Heart right ventricle (tissue), 16 donors: ENCODE results near the gene INS. TPM values are rescaled to one million over a fixed set of nuclear protein-coding genes. Genes with fewer than 3 reads are reported as not detected.

Experiments
- ATAC-seq, 8 donors: fragments of 200-7000 bp; cut with Tn5 transposase; one replicate each; pipeline ENCODE4 v1.9.1; 2020; ENCODE audit warnings: mild to moderate bottlenecking in 8 of 8, moderate library complexity in 8 of 8, moderate number of reproducible peaks in 1 of 8
- DNase-seq, 2 donors: peaks; one replicate each; pipeline ENCODE4 v3.0.0-alpha.2; 2020
- H3K27ac ChIP-seq, 10 donors: fragments of 200-600 bp; sonication (generic) in 2 of 10; one replicate each; pipeline versions ENCODE4 v1.5.0 to v1.8.0; 2020 to 2022; ENCODE audit warnings: mild to moderate bottlenecking in 3 of 10
- H3K27me3 ChIP-seq, 7 donors: fragments of 200-600 bp; one replicate each; pipeline ENCODE4 v1.8.0; 2021 to 2022; ENCODE audit warnings: mild to moderate bottlenecking in 2 of 7
- H3K36me3 ChIP-seq, 9 donors: fragments of 200-600 bp; sonication (generic) in 1 of 9; one replicate each; pipeline versions ENCODE4 v1.5.0 to v1.8.0; 2020 to 2022; ENCODE audit warnings: mild to moderate bottlenecking in 2 of 9
- H3K4me1 ChIP-seq, 9 donors: fragments of 200-600 bp; sonication (generic) in 1 of 9; one replicate each; pipeline versions ENCODE4 v1.5.0 to v1.8.0; 2020 to 2022; ENCODE audit warnings: mild to moderate bottlenecking in 4 of 9
- H3K4me3 ChIP-seq, 10 donors: fragments of 200-600 bp; sonication (generic) in 2 of 10; one replicate each; pipeline versions ENCODE4 v1.5.0 to v1.8.0; 2020 to 2022; ENCODE audit warnings: mild to moderate bottlenecking in 7 of 10, moderate library complexity in 2 of 10
- H3K9me3 ChIP-seq, 11 donors: fragments of 200-600 bp in 10 of 11; sonication (generic) in 2 of 11; one replicate each; pipeline versions ENCODE4 v1.5.0 to v1.8.0; 2013 to 2022; ENCODE audit warnings: mild to moderate bottlenecking in 2 of 11, control low read depth in 1 of 11, moderate library complexity in 1 of 11
- WGBS, 2 donors: extraction: QIAGEN DNeasy Blood & Tissue Kit; methylation state at CpG; one replicate each; pipeline ENCODE4 v1.1.7; 2013; ENCODE audit warnings: inconsistent platforms in 1 of 2; 5-methylcytosine and 5-hydroxymethylcytosine counted together
- intact Hi-C, 10 donors: fragments of 100-400 bp; cut with DNase I; formaldehyde crosslinking; loops; one replicate each; pipeline versions ENCODE4 v1.11.1 to v1.14.2; 2022
- polyA plus RNA-seq, 2 donors: library from polyadenylated mRNA; stranded (reverse); fragments of 200-250 nt; gene quantifications; one replicate each; pipeline ENCODE4 v1.2.3, GENCODE V29; 2013
- total RNA-seq, 10 donors: library from RNA; stranded (reverse); fragmentation: NEBNext Ultra II Directional in 3 of 10; extraction: Animal tissue kit (Norgen Biotek cat#: 25700) in 3 of 10; gene quantifications; one replicate each; pipeline versions ENCODE4 v1.2.1 to v1.2.4, GENCODE V29; 2021 to 2023
- TF ChIP-seq, protein P1 (sequence below), 9 donors: fragments of 200-600 bp; sonication (generic) in 2 of 9; IDR thresholded peaks; one replicate each; pipeline versions ENCODE4 v1.5.0 to v1.8.0; 2021 to 2022; ENCODE audit warnings: antibody characterized with exemption in 9 of 9, mild to moderate bottlenecking in 5 of 9, moderate library complexity in 1 of 9
- donor health status: Arrhythmogenic right ventricular cardiomyopathy.
- donor health status: ischemic (EF 13 %, LVEDD 7.1; RV severe dilation, severe dysfunction).
- donor health status: healthy with polysubstance abuse.
- donor health status: DM: no; HTN: yes; CAD: no.
- donor health status: DM: no; HTN: no; CAD: no.
- donor health status: ischemic (EF 25% LVEDD 6.9; RV normal size, moderate dysfunction).
- donor health status: ischemic (EF 25% LVEDD 5.7; RV mildly dilated, moderate dysfunction).
- donor health status: healthy.
- donor health status: DM: yes; HTN: yes; CAD: no.
- donor health status: Ischemic cardiomyopathy.
- donor health status: ischemic (EF 35%, LVEDD 5.7; RV mildly dilated, moderate dysfunction).
- donor health status: nonischemic (EF 11% LVEDD 7.7; RV severe dilation, severe dysfunction).
- donor health status: DM: yes; HTN: yes; CAD: no.
- donor health status: PGD.
- donor health status: ischemic (EF 29% LVEDD 5.4; RV normal size, mild dysfunction).
- donor health status: nonischemic (EF 23%, LVEDD 6.1; RV moderate dilation, normal function).

Gene INS
- total and polyA plus RNA-seq, 12 donors = 0.76 to 3.3 (median 1.0) TPM; not detected in 9

DNA sequence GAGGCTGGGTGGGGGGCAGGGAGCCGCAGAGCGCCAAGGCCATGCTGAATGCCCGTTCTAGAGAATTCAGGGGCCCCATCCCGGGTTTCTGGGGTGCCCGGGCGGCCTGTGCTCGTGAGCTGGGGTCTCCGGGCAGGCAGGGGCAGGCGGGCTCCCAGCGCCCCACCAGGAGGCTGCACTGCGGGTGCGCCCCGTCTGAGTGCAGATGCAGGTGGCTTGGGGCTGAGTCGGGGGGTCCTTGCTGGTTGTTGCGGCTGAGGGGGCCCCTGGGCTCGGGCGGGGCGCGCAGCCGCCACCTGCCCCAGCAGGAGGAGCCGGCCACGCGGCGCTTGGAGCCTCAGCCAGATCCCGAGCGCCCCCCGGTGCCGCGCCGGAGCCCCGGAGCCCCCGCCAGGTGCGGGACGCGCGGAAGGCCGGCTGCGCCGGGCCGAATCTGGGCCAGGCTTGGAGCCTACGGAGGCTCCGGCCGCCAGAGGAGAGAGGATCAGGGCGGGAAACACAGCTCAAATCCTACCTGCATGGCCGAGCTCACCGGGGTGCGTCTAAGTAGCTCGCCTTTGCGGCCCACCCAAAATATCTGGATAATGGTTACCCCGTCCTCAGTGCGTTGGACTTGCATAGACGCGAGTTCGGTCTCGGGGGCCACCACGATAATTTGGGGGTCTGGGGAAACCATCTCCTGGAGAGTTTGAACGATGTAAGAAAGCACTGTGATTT is 21.2 kb downstream of the INS start:
- H3K4me3 ChIP-seq = peak overlapping the region in 8 of 10 donors; percentile 16 to 40 (median 30)
- DNase-seq (peak in 1 of 2 donors; percentile 20), ATAC-seq (no peak)
- H3K4me1 ChIP-seq = peaks cover 4 to 48% (median 18%) of the 10 kb centered on the region in 9 donors
- intact Hi-C loops = loop anchor here in 4 of 10 donors (5.0 to 10.0 kb wide), 5 partner anchors 37 to 257 kb away; no protein-coding TSS in a partner anchor
- peaks cover 0 to 4% (median 0%) of the 10 kb centered on the region in 9 donors for H3K36me3 ChIP-seq
- WGBS, 2 donors = 2 to 3% methylated on average over 55 to 57 of the region's 57 CpGs
- TF ChIP-seq, protein P1, sequence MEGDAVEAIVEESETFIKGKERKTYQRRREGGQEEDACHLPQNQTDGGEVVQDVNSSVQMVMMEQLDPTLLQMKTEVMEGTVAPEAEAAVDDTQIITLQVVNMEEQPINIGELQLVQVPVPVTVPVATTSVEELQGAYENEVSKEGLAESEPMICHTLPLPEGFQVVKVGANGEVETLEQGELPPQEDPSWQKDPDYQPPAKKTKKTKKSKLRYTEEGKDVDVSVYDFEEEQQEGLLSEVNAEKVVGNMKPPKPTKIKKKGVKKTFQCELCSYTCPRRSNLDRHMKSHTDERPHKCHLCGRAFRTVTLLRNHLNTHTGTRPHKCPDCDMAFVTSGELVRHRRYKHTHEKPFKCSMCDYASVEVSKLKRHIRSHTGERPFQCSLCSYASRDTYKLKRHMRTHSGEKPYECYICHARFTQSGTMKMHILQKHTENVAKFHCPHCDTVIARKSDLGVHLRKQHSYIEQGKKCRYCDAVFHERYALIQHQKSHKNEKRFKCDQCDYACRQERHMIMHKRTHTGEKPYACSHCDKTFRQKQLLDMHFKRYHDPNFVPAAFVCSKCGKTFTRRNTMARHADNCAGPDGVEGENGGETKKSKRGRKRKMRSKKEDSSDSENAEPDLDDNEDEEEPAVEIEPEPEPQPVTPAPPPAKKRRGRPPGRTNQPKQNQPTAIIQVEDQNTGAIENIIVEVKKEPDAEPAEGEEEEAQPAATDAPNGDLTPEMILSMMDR (IDR thresholded peaks at IDR 0.05) = peak in 2 of 9 donors; percentile 21 to 27
- H3K27ac ChIP-seq = peak overlapping the region in 6 of 10 donors; percentile 22 to 55 (median 36)
- H3K9me3 ChIP-seq = no peaks in the 10 kb centered on the region
- H3K27me3 ChIP-seq = peaks cover 20 to 95% (median 80%) of the 10 kb centered on the region in 7 donors

DNA sequence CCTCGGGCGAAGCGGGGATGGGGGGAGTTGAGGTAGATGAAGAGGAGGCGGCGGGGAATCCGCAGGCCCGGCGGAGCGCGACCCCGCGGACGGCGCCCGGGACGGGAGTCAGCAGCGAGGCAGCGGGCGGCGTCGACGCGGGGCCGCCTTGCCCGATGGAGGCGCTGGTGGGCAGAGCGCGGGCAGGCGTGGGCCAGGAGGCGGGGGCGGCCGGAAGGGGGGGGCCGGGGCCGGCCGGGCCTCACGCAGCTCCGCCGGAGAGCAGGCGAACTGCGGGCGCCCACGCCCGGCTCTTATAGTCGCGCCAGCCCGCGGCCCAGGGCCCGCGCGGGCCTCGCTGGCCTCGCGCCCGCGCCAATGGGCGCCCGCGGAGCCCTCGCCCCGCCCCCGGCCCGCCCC is 21.9 kb downstream of the INS start, which contains the start of gene IGF2:
IGF2 (minus strand) TSS at position 267 of the 399 bp plus-strand sequence. CDS start 3,866 bp downstream, outside the sequence.
- Histone ChIP-seq H3K9me3 (no peaks in the 10 kb centered on the region), H3K27me3 (peaks cover 15 to 95% (median 75%) of the 10 kb centered on the region in 7 donors), H3K4me3 (peak within 1 kb of the TSS in 9 of 10 donors; percentile 44 to 61 (median 55)), H3K36me3 (peaks cover 0 to 10% (median 0%) of the 10 kb centered on the region in 9 donors), H3K27ac (peak within 1 kb of the TSS in 8 of 10 donors; percentile 43 to 84 (median 80)), H3K4me1 (peaks cover 3 to 44% (median 14%) of the 10 kb centered on the region in 9 donors)
- TF ChIP-seq, protein P1 (IDR thresholded peaks at IDR 0.05) = peak in 1 of 9 donors; percentile 21
- intact Hi-C loops = loop anchor here in 2 of 10 donors (5.0 kb wide), 2 partner anchors 37 to 42 kb away; no protein-coding TSS in a partner anchor
- WGBS, 2 donors = 0 to 1% methylated on average over 25 to 61 of the region's 62 CpGs
- DNase-seq (peak in 1 of 2 donors; percentile 41), ATAC-seq (peak in 2 of 8 donors; percentile 8 to 25)

DNA sequence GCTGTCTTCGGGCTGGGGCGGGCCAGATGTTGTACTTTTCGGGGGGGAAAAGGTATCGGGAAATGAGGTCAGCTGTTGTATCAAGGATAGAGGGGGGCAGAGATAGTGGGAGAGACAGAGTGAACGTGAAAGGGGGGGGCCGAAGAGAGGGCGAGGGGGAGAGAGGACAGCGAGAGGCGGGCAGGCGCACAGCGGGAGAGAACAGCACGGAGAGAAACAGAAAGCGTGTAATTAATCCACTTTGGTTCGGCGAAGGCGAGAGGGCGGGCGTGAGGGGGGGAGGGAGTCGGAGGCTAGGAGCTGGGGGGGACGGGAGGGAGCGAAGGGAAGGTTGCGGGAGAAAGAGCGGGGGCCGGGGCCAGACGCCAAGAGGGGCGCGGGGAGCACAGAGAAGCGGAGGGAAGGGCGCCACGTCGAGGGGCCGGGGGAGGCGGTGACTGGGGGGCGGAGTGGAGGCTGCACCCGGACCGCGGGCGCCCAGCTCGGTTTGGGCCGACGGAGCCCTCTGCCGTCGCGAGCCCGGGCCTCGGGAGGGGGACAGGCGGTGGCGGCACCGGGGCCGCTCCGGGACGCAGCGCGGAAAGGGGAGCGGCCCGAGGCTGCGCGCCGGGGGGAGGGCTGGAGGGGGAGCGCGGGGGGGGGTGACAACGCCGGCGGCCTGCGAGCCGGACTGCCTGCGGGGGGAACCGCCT is 22.4 kb downstream of the INS start:
- WGBS, 2 donors = 0 to 2% methylated on average over 49 to 67 of the region's 68 CpGs
- TF ChIP-seq, protein P1 (IDR thresholded peaks at IDR 0.05) = no peak
- Histone ChIP-seq H3K27ac (peak overlapping the region in 8 of 10 donors; percentile 25 to 84 (median 78)), H3K27me3 (peaks cover 10 to 95% (median 72%) of the 10 kb centered on the region in 7 donors), H3K4me3 (peak overlapping the region in 9 of 10 donors; percentile 44 to 61 (median 55)), H3K4me1 (peaks cover 0 to 42% (median 9%) of the 10 kb centered on the region in 9 donors), H3K36me3 (peaks cover 0 to 10% (median 0%) of the 10 kb centered on the region in 9 donors), H3K9me3 (no peaks in the 10 kb centered on the region)
- DNase-seq = peak in 1 of 2 donors; percentile 25
- intact Hi-C loops = loop anchor here in 2 of 10 donors (5.0 kb wide), 2 partner anchors 36 to 41 kb away; no protein-coding TSS in a partner anchor
- ATAC-seq = peak in 2 of 8 donors; percentile 15 to 29

DNA sequence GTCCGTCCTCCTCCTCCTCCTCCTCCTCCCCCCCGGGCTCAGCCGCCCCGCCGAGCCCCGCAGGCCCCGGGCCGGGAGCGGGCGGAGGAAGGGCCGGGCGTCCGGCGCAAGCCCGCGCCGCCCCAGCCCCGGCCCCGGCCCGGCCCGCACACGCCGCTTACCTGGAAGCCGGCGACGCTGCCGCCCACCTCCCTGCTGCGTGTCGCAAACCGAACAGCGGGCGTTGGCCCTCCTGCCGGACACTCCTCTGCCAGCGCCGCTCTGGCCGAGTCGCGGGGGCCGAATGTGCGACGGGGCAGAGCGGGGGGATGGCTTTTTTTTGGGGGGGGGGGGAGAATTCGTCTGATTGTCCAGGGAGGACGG is 23.0 kb downstream of the INS start:
- Histone ChIP-seq H3K27ac (peak overlapping the region in 8 of 10 donors; percentile 46 to 84 (median 80)), H3K36me3 (peaks cover 0 to 11% (median 0%) of the 10 kb centered on the region in 9 donors), H3K4me1 (peaks cover 0 to 40% (median 6%) of the 10 kb centered on the region in 9 donors), H3K9me3 (no peaks in the 10 kb centered on the region), H3K4me3 (peak overlapping the region; percentile 12 to 61 (median 52)), H3K27me3 (peaks cover 10 to 95% (median 72%) of the 10 kb centered on the region in 7 donors)
- TF ChIP-seq, protein P1 (IDR thresholded peaks at IDR 0.05) = no peak
- ATAC-seq = peak in 3 of 8 donors; percentile 5 to 23 (median 12)
- peak in 1 of 2 donors; percentile 20 for DNase-seq
- WGBS, 2 donors = 0 to 2% methylated on average over 16 to 43 of the region's 44 CpGs
- intact Hi-C loops = loop anchor here in 2 of 10 donors (5.0 kb wide), 2 partner anchors 36 to 41 kb away; no protein-coding TSS in a partner anchor
